HEK293 (cell line): Measurements from ENCODE around the gene SELENOI.

Experiments used
- BCL11B ChIP-seq: fragments of 450-650 bp; formaldehyde crosslinking; IDR thresholded peaks from 2 replicates; pipeline ENCODE4 v1.5.1; 2016; ENCODE audit warnings: low read depth, missing biosample characterization, missing genetic modification characterization
- KLF10 ChIP-seq: fragments of 450-650 bp; IDR thresholded peaks from 2 replicates; pipeline ENCODE4 v1.5.1; 2018; ENCODE audit warnings: missing biosample characterization, mild to moderate bottlenecking, missing genetic modification characterization
- ZNF830 ChIP-seq: fragments of 450-650 bp; IDR thresholded peaks from 2 replicates; pipeline ENCODE4 v1.5.0; 2018; ENCODE audit warnings: missing biosample characterization, missing genetic modification characterization, low read depth, mild to moderate bottlenecking, moderate library complexity
- TF ChIP-seq, protein P1 (sequence below): sonication (generic); formaldehyde crosslinking; IDR thresholded peaks from 2 replicates; pipeline ENCODE4 v1.8.1; 2022; ENCODE audit warnings: mild to moderate bottlenecking, moderate library complexity, missing genetic modification reagents

DNA sequence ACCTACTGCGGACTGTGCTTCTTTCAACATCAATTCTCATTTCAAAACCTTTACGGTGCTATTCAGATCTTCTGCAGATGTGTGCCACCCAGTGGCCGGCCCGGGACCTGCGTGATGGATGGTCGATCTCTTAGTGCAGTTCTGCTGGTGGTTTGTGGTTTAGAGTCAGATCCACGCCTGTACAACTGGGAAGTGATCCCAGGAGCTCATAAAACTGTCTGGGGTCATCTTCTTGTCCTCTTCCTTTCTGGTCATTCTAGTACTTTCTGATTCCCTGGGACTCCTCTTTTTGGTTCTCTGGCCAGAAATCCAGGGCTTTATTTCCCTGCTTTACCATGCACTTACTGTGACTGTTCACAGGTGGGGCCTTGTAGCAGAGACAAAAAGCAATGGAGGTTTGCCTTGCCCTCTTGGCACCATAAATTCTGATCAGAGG, 15.8 kb upstream of the SELENOI start:
- TF ChIP-seq ZNF830 (no peak), KLF10 (tag by site-specific recombination) (no peak), BCL11B (tag by site-specific recombination) (no peak)
- TF ChIP-seq, protein P1, sequence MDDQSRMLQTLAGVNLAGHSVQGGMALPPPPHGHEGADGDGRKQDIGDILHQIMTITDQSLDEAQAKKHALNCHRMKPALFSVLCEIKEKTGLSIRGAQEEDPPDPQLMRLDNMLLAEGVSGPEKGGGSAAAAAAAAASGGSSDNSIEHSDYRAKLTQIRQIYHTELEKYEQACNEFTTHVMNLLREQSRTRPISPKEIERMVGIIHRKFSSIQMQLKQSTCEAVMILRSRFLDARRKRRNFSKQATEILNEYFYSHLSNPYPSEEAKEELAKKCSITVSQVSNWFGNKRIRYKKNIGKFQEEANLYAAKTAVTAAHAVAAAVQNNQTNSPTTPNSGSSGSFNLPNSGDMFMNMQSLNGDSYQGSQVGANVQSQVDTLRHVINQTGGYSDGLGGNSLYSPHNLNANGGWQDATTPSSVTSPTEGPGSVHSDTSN (CRISPR knock-in tag): no peak
